HG02852 (cell line): ENCODE data around the gene PLA2G4E.

Experiments used
- ATAC-seq: cut with Tn5 transposase; IDR thresholded peaks from one replicate; pipeline ENCODE4 v1.9.1; 2021; ENCODE audit warnings: mild to moderate bottlenecking, moderate library complexity; ENCODE audit not compliant: unreplicated experiment

PLA2G4E gene

GRCh38 chr15:42053010-42053409 lies 32.2 kb upstream of the PLA2G4E start:
- ATAC-seq: no peak

GRCh38 chr15:42050484-42051255 lies 29.8 kb upstream of the PLA2G4E start:
- no peak for ATAC-seq

GRCh38 chr15:42048821-42049200 lies 28.0 kb upstream of the PLA2G4E start:
- ATAC-seq: no peak

DNA sequence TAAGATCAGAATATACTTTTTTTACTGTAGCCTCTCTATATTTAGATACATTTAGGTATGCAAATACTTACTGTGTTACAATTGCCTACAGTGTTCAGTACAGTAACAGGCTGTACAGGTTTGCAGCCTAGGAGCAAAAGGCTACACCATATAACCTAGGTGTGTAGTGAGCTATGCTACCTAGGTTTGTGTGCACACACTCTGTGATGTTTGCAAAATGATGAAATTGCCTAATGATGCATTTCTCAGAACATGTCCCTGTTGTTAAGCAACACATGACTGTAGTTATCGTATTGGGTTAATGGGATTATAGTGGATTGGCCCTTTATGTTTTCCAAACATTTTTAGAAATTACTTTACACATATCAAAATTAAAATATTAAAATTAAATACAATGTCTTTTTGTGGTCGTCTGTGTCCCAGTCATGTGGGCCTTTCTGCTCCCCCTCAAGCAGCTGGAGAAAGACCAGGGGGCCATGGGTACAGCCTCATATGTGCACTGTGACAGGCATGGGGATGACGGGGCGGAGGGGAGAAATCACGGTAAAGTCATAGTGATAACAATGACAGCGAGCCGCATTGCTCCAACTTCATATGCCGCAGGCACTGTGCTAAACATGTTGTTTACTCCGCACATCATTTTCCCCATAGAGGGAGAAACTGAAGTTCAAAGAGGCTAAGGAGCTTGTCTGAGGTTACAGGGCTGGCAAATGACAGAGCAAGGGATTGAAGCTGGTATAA lies 27.4 kb upstream of the PLA2G4E start:
- ATAC-seq: no peak

- ATAC-seq: no peak
These were observed 25.8 kb upstream of the PLA2G4E start for GRCh38 chr15:42046597-42046996.

DNA sequence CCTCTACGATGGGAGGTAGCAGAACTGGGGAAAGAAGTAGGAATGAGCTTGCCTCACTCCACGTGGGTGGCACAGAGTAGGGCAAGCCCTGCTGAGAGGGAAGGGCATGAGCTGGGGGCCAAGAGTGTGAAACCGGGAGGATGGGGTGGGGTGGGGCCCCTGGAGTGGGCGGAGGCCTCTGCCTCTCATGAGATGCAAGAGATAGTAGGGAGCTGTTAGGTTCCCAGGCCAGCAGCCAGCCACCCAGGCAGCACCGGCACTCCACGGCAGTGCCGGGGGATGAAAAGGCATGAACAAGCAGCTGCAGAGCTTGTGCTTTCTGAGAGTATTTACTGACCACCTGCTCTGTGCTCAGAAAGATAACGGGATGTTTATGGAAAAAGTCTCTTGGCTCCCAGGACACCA lies 24.4 kb upstream of the PLA2G4E start:
- no peak for ATAC-seq

- no peak for ATAC-seq
These were observed 22.0 kb upstream of the PLA2G4E start for GRCh38 chr15:42042602-42043400.

DNA sequence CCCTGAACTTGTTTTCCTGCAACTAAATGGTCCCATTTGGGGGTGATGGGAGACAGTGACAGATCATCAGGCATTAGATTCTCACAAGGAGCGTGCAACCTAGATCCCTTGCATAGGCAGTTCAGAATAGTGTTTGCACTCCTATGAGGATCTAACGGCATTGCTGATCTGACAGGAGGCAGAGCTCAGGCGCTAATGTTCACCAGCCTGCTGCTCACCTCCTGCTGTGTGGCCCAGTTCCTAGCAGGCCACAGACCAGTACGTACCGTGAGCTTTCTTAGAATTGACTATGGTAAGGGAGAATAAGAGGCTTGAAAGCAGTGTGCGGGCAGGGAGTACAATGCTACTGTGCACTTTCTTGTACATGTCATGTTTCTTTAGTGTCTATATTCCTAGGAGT lies 17.6 kb upstream of the PLA2G4E start:
- no peak for ATAC-seq

DNA sequence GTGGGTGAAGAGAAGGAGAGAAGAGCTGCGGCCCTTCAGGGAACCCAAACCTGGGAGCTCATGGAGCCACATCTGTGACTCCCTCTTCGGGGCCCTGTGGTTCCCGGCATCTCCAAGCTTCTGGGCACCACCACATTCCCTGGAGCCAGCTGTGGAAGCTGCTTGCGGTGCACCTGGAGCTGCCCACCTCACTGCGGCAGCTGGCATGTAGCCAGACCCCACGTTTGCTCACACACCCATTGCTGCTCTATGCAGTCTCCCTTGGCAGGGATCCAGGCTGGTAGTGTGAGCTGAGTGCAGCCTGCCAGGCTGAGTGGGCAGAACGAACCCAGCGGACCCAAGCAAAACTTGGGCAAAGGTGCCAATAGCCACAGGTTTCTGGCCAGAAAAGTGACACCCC lies 16.8 kb upstream of the PLA2G4E start:
- no peak for ATAC-seq

DNA sequence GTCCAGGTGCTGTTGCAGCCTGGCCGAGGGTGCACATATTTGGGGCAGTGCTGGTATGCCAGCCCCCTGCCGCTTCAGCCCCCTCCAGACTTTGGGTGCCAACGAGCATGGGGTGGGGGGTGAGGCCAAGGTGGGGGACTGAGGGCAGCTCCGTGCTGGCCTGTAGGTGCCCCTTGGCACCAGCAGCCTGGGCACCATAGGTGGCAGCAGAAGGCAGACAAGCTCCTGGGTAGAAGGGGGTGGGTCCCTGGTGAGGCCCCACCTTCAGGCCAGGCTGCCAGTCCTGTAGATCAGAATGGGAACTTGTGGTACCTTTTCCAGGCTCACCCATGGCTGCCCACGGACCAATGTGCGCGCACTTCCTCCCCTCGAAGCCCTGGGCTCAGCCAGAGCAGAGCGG lies 16.1 kb upstream of the PLA2G4E start:
- ATAC-seq: no peak

GRCh38 chr15:42036112-42036905 lies 15.5 kb upstream of the PLA2G4E start:
- ATAC-seq: no peak

DNA sequence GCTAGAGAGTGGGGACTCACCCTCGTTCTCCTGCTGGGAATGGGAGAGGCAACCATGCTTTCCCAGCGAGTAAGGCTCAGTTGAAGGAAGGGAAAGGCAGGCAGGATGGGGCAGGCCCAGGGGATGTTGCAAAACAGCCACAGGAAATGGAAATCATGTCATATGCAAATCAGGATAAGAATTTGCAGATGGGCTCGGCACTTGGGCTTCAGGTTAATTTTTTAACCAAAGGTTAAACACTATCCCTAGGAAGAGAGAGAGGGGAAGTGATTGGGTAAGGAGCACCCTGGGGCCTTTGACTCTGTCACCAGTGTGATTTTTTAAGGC lies 14.6 kb upstream of the PLA2G4E start:
- peak; percentile 56 for ATAC-seq

DNA sequence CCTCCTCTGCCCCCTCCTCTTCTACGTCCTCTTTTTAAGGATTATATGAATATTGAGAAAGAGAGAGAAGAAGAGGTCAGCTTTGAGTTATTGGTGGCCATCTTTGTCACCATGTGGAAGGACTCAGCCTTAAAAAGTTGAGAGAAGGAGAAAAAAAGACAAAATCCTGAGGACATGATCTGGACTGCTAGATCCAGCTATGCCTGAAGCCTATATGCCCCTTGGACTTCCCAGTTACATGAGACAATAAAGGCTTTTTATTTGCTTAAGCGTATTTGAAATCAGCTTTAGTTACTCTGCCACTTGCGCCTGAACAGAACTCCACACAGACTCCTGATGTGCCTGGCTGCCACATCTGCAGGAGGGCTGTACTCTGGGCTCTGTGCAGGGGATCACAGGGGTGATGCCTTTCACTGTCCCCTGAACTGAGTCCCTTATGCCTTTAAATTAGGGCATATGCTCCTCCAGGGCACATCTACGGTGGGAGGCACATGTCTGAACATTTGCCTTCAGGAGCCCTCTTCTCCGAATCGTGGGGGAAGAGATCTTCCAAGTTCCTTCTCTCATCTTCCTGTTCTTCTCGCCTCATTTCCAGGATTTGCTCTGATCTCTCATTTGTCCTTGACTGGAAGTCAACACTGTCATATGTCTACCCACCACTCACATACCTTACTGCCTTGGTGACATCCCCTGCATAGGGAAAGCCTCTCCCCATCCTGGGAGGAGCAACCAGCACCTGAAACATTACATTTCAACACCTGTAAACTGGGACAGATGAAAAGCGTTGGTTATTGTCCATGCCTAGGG lies 14.0 kb upstream of the PLA2G4E start:
- ATAC-seq: no peak

GRCh38 chr15:42033214-42033873 lies 12.5 kb upstream of the PLA2G4E start:
- no peak for ATAC-seq

GRCh38 chr15:42032376-42033213 lies 11.8 kb upstream of the PLA2G4E start:
- no peak for ATAC-seq

GRCh38 chr15:42031198-42031915 lies 10.5 kb upstream of the PLA2G4E start:
- ATAC-seq: no peak

- ATAC-seq: no peak
These were observed 6.7 kb upstream of the PLA2G4E start for GRCh38 chr15:42027521-42027920.

DNA sequence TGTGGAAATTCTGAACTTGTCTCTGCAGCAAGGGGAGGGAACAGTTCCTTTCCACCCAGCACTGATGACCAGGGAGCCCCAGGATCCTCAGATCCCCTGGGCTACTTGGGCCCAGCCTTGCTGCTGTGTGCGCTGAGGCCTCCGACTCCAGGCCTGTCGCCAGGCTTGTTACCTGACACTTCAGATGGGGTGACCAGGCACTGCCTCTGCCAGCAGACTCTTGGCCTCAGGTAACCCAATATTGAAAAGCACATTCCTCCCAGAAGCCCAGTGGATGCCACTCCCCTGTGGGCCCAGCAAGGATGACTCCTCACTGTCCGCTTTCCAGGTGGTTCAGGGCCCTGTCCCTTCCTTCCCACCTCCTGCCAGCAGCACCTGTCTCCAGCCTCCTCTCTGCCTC lies 3.5 kb upstream of the PLA2G4E start:
- ATAC-seq: no peak
